GM18508 (cell line): ENCODE data around the gene MRPL30.
"Not testable (repeated sequence)": the region's sequence is repeated elsewhere in the genome, so short reads cannot be mapped to it uniquely, and the experiment has no call there.

Source experiments
- ATAC-seq: cut with Tn5 transposase; IDR thresholded peaks from one replicate; pipeline ENCODE4 v1.9.1; 2021; ENCODE audit warnings: moderate number of reproducible peaks; ENCODE audit not compliant: insufficient read depth, unreplicated experiment

MRPL30 gene

DNA sequence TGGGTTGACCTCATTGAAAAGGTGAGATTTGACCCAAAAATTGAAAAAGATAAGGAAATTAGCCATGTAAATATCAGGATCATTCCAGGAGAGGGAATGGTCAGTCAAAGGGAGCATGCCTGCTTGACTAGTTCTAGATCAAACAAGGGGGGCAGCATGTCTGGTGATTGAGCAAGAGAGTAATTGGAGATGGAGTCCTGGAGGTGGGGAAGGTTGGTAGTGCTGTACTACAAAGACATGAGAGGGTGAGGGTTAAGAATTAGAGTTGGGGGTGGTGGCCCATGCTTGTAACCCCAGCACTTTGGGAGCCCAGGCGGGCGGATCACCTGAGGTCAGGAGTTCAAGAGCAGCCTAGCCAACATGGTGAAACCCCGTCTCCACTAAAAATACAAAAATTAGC lies 2.0 kb downstream of the MRPL30 start:
- no peak for ATAC-seq

DNA sequence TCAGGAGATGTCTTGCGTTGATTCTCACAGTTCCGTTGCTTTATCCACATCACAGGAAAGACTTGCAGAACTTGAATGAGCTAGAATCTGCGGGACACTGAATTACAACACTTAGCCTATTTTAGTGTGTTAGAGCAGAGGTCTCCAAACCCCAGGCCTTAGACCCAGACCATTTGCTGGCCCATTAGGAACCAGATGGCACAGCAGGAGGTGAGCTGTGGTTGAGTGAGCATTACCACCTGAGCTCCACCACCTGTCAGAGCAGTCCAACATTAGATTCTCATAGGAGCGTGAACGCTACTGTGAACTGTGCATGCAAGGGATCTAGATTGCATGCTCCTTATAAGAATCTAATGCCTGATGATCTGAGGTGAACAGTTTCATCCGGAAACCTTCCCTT lies 3.8 kb downstream of the MRPL30 start:
- no peak for ATAC-seq

DNA sequence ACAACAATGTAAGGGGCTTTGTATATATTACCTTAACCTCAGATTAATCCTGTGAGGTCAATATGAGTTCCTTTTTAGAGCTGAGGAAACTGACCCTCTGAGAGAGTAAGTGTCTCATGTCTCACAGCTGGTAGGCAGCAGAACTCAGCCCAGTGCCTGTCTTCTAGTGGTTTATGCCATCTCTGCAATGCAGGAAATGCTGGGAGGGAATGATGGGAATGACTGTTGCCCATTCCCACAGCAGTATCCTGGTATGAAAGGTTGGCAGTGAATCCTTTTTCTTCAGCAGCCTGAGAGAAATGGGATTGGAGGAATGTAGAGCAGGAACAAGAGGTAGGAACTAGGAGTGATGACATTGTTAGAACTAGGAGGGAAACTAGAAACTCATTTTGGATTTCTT lies 6.0 kb downstream of the MRPL30 start:
- ATAC-seq, result no peak

DNA sequence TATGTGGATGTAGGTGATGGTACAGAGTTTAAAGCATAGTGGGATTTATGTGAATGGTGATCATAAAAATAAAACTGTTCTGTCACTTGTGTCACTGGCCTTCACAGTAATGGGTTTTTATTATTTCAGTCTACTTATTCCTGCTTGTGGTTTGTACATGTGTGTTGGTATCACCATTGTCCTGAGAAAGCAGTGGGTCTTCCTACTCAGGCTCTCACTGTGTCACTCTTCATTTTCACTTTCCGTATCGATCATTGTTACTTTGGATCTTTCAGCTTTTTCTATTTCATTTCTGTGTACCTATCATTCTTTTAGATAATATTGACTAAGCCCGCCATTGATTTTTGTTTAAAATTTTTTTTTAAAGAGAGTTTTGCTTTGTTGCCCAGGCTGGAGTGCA lies 7.4 kb downstream of the MRPL30 start:
- no peak for ATAC-seq

DNA sequence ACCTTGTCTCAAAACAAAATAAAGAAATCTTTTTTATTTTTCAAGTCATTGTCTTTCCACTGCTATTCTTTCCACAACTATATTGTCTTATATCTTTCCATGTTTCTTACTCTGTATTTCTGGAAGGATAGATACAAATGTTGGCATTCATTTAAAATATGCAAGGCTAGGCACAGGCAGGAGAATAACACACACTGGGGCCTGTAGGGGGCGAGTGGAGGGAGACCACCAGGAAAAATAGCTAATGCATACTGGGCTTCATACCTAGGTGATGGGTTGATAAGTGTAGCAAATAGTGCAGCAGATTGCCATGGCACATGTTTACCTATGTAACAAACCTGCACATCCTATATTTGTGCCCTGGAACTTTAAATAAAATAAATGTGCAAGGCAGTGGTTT lies 9.6 kb downstream of the MRPL30 start:
- no peak for ATAC-seq

DNA sequence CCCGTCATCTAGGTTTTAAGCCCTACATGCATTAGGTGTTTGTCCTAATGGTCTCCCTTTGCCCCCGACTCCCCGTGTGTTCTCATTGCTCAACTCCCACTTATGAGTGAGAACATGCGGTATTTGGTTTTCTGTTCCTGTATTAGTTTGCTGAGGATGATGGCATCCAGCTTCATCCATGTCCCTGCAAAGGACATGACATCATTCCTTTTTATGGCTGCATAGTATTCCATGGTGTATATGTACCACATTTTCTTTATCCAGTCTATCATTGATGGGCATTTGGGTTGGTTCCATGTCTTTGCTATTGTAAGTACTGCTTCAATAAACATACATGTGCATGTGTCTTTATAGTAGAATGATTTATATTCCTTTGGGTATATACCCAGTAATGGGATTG lies 11.4 kb downstream of the MRPL30 start:
- ATAC-seq, result not testable (repeated sequence)

DNA sequence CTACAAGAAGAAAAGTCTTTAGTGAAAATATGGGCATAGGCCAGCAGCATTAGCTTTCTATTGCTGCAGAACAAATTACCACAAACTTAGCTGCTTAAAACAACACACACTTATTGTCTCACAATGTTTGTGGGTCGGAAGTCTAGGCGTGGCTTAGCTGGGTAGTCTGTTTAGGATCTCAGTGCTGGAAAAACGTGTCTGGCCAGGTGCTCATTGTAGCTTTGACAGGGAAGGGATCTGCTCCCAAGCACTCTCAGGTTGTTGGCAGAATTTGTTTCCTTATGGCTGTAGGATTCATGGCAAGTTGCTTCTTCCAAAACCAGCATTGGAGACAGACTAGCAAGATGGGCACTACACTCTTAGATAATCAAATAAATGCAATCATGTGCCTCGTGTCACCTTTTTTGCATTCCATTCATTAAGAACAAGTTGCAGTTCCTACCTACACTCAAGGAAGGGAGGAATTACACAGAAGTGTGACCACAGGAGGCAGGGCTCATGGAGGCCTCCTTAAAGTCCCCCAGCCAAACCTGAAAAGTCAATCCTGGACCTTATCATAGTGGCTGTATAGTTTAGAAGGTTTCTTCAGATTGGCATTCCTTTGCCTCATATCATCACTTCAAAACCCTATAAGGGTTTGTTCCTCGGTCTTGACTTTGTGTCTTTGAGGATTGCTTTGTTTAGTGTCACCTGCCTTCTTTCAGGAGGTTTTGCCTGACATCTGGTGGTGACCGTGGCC lies 17.3 kb downstream of the MRPL30 start:
- no peak for ATAC-seq

DNA sequence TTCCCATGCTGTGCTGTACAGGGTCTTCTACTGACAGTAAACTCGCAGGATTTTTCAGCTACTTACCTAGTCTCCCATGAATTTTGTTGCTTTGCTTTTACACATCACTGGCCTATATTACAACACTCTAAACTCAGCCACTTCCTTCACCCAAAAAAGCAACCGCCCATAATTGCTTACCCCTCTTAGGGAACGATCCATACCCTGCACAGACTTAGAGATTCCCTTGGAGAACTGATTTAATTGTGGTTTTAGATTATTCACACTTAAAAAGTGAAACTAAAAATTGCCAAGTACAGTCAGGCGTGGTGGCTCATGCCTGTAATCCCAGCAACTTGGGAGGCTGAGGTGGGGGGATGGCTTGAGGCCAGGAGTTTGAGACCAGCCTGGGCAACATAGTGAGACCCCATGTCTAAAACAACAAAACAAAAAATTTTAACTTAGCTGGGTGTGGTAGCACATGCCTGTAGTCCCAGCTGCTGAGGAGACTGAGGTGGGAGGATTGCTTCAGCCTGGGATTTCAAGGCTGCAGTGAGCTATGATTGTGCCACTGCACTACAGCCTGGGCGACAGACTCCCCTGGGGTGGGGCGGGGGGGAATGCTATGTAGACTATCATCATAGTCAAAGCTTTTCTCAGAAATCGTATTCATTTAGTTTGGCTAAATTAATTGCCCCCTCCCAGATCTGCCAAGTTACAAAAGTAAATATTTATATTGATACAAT lies 19.3 kb downstream of the MRPL30 start:
- ATAC-seq, result no peak

DNA sequence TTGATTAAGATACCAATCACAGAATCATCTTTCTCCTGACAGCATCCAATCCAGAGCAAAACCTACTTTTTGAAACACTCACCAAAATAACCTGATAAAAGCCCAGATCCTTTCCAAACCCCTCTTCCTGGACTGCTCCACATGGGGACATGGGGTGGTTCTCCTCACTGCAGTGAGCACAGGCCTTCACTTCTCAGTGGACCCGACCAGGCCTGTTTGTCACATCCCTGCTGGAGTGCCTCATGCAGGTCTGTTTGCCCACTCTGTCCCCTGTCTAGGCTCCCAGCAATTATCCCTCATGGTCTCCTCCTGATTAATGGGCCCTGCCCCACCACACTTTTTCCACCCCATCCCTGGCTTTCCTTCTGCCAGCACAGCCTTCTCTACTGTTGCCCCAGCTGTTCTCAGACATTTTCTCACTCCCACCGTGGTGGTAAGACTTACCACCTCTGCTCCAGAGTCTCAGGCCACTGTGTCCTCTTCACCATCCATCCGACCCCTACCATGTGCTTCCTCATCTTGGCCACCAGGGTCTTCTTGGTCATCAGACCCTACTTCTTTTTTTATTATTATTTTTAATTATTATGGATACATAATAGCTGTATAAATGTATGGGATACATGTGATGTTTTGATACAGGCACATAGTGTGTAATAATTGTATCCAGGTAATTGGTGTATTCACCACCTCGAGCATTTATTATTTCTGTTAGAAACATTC lies 21.1 kb downstream of the MRPL30 start:
- no peak for ATAC-seq

DNA sequence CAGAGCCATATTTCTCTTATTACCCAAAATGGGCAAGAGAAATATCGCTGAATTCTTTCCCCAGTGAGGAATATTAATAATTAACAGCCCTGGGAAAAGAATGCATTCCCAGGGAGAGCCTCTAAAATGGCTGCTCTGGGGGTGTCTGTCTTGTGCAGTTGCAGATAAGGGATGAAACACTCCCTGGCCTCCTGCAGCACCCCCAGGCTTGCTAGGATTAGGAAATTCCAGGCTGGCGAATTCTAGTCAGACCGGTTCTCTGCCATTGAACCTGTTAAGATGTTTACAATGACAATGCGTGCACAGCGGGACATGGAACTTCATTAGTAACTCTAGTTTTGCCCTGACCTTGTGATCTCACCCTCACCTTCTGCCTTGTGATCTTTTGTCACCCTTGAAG lies 24.5 kb downstream of the MRPL30 start:
- no peak for ATAC-seq

DNA sequence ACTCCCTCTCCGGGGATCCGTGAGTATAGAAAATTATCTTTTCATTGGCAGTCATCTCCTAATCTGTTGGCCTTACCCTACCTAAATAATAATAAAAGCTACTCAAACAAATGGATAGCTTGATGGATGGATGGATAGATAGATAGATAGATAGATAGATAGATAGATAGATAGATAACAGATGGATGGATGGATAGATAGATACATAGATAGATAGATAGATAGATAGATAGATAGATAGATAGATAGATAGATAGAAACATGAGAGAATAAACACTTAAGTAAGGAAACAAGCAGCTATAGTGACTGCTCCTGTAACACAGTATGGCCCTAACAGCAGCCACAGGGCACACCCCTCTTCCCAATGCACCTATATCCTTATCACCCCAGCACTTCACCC lies 35.1 kb downstream of the MRPL30 start:
- no peak for ATAC-seq

DNA sequence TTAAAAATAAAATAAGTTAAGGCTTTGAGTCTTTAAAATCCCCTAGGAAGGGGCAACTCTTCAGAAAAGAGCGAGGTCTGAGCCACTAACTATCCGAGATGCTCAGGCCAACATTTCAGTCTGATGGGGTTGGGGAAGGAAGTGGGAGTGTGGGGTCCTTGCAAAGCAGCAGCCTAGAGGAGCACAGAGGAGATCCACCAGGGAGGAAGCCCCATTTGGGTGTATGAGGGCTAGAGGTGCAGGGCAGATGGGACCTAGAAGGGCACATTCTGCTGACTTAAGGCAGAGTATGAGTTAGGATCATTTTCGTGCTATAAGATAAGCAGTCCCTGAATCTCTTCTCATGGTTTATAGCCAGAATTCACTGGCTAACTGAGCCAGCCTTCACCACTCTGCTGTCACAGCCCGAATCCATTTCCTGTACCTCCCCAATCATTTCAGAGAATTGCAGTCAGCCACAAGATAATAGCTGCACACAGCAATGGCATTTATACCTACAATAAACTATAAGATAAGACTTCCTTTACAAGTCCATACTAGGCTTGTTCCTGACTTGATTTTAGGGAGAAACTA lies 37.0 kb downstream of the MRPL30 start:
- no peak for ATAC-seq

DNA sequence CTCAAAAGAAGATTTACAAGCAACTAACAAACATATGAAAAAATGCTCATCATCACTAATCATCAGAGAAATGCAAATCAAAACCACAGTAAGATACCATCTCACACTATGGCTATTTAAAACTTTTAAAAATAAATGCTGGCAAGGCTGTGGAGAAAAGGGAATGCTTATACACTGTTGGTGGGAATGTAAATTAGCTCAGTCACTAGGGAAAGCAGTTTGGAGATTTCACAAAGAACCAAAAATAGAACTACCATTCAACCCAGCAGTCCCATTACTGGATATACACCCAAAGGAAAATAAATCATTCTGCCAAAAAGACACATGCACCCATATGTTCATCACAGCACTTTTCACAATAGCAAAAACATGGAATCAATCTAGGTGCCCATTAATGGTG lies 52.2 kb downstream of the MRPL30 start:
- ATAC-seq, result not testable (repeated sequence)

DNA sequence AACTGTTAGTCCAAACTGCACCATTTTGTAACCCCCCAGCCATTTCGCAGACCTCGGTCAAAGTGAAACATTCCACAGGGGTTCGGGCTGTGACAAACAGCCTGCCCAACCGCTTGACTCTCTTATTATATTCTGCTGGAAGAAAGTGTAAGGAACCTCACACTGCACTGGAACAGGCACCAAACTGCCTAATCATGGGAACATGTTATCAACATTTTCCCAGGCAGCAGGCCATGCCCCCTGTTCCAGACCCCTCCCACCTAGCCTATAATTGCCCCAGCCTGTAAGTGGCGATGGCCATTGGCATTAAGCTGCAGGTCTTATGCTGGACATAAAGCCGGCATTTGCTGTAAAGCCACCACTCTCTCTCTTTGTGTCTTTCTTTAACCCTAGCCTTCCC lies 57.6 kb downstream of the MRPL30 start:
- no peak for ATAC-seq

DNA sequence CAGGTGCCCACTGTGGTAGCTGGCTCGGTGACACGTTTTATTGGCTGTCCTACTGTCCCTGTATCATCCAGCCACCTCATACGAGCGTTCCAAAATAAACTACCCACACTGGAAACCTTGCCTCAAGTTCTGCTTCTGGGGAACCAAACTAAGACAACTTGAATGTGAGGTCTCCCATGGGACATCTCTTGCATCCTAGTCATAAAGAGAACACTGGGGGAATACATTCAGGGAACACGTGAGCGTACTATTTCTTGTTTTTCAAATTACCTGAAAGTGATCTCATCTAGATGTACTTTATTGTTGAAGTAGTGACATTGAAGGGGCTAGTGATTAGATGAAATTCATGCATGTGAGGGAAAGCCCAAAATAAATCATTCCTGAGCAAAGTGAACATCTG lies 59.4 kb downstream of the MRPL30 start:
- ATAC-seq, result no peak

DNA sequence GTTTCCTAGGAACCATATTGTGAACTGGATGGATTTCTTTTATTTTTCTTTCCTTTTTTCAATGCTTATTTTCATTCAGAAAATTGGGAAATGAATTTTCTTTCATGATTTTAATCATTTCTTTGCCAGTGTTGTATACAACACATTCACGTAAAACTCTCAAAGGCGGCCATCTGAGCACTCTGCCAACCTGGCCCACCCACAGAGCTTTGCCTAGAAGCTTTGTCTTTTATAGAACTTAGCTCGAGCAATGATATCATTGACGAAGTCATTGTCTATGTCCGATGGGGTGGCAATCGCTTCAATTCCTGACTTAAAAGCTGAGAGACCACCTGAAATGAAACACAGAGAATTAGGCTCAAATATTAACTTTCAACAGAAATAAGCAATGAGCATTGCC lies 61.2 kb downstream of the MRPL30 start:
- ATAC-seq, result no peak
